MM.1S (cell line): ENCODE results near the gene SMOC2.

ENCODE experiments used
- DNase-seq: peaks from one replicate; pipeline ENCODE4 v3.0.0-alpha.2; 2015
- H2AFZ ChIP-seq: fragments of 300-600 bp; sonication (generic); 2 replicates; pipeline ENCODE4 v1.6.0; 2016; ENCODE audit warnings: antibody characterized with exemption, low read length
- H3F3A ChIP-seq: fragments of 300-600 bp; sonication (generic); 2 replicates; pipeline ENCODE4 v1.6.1; 2016; ENCODE audit warnings: mild to moderate bottlenecking, antibody characterized with exemption, low read length, moderate library complexity, mixed read lengths; ENCODE audit not compliant: insufficient read depth
- H3K27ac ChIP-seq: fragments of 300-600 bp; sonication (generic); 2 replicates; pipeline ENCODE4 v1.5.1; 2016; ENCODE audit warnings: mild to moderate bottlenecking, low read length
- H3K27me3 ChIP-seq: fragments of 300-600 bp; sonication (generic); replicated peaks from 2 replicates; pipeline ENCODE4 v1.6.0; 2016; ENCODE audit warnings: low read length; ENCODE audit not compliant: insufficient read depth
- H3K36me3 ChIP-seq: fragments of 300-600 bp; sonication (generic); replicated peaks from 2 replicates; pipeline ENCODE4 v1.6.1; 2016; ENCODE audit warnings: mild to moderate bottlenecking, low read length, mixed read lengths; ENCODE audit not compliant: insufficient read depth
- H3K4me1 ChIP-seq: fragments of 300-600 bp; sonication (generic); 2 replicates; pipeline ENCODE4 v1.6.1; 2016; ENCODE audit warnings: low read length, mixed read lengths
- H3K4me2 ChIP-seq: fragments of 300-600 bp; sonication (generic); 2 replicates; pipeline ENCODE4 v1.6.0; 2016; ENCODE audit warnings: low read depth, low read length
- H3K4me3 ChIP-seq: fragments of 300-600 bp; sonication (generic); 2 replicates; pipeline ENCODE4 v1.5.1; 2016; ENCODE audit warnings: low read length, mixed read lengths
- H3K79me2 ChIP-seq: fragments of 300-600 bp; sonication (generic); 2 replicates; pipeline ENCODE4 v1.6.1; 2016; ENCODE audit warnings: mixed run types, low read length, mixed read lengths
- H3K9ac ChIP-seq: fragments of 300-600 bp; sonication (generic); 2 replicates; pipeline ENCODE4 v1.6.1; 2016; ENCODE audit warnings: low read length, mixed read lengths
- H3K9me2 ChIP-seq: fragments of 300-600 bp; sonication (generic); replicated peaks from 2 replicates; pipeline ENCODE4 v1.6.1; 2016; ENCODE audit warnings: mild to moderate bottlenecking, low read length, mixed read lengths; ENCODE audit not compliant: insufficient read depth
- H3K9me3 ChIP-seq: fragments of 300-600 bp; sonication (generic); replicated peaks from 2 replicates; pipeline ENCODE4 v1.6.1; 2016; ENCODE audit warnings: mild to moderate bottlenecking, low read length, mixed read lengths; ENCODE audit not compliant: insufficient read depth
- H4K20me1 ChIP-seq: fragments of 300-600 bp; sonication (generic); 2 replicates; pipeline ENCODE4 v1.6.1; 2016; ENCODE audit warnings: mild to moderate bottlenecking, low read length, moderate library complexity, mixed read lengths; ENCODE audit not compliant: insufficient read depth
- EZH2 ChIP-seq: fragments of 300-600 bp; sonication (generic); optimal IDR thresholded peaks from 2 replicates; pipeline ENCODE3; 2017; ENCODE audit warnings: low read depth, mild to moderate bottlenecking, antibody characterized with exemption, low read length, mixed read lengths
- EZH2phosphoT487 ChIP-seq: fragments of 300-600 bp; sonication (generic); IDR thresholded peaks from 2 replicates; pipeline ENCODE4 v1.6.1; 2018; ENCODE audit warnings: antibody characterized with exemption, low read length
- TF ChIP-seq, protein P1 (sequence below): fragments of 300-600 bp; sonication (generic); IDR thresholded peaks from 2 replicates; pipeline ENCODE4 v1.5.1; 2016; ENCODE audit warnings: antibody characterized with exemption, low read length, mixed read lengths

Gene SMOC2

DNA sequence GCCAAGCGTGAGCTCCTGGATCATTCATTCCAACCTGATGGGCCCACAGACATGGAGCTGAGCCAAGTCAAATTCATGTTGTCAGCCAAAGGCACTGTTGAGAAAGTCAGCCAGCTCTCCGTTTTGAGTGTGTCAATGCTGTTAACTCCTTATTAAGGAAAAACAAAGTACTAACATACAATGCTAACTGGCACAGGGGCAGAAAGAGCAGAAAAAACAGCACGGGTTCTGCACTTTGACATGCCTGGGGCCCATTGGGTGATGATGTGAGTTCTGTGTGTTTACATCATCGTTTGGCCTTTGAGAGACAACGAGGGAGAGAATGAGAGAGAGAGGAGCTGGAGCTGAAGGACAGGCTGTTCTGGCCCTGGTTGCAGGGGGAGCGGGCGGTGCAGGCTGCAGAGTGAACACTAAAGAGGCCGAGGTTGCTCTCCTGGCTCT is 85.9 kb downstream of the SMOC2 start:
- no peaks in the 10 kb centered on the region for H3K9me3 ChIP-seq
- no peak overlapping the region for H3K4me3 ChIP-seq
- H4K20me1 ChIP-seq: no peaks in the 10 kb centered on the region
- no peaks in the 10 kb centered on the region for H3K27me3 ChIP-seq
- H3F3A ChIP-seq: no peaks in the 10 kb centered on the region
- H3K36me3 ChIP-seq: no peaks in the 10 kb centered on the region
- no peak overlapping the region for H3K9ac ChIP-seq
- no peak for DNase-seq
- no peak overlapping the region for H2AFZ ChIP-seq
- no peak overlapping the region for H3K4me2 ChIP-seq
- TF ChIP-seq, protein P1, sequence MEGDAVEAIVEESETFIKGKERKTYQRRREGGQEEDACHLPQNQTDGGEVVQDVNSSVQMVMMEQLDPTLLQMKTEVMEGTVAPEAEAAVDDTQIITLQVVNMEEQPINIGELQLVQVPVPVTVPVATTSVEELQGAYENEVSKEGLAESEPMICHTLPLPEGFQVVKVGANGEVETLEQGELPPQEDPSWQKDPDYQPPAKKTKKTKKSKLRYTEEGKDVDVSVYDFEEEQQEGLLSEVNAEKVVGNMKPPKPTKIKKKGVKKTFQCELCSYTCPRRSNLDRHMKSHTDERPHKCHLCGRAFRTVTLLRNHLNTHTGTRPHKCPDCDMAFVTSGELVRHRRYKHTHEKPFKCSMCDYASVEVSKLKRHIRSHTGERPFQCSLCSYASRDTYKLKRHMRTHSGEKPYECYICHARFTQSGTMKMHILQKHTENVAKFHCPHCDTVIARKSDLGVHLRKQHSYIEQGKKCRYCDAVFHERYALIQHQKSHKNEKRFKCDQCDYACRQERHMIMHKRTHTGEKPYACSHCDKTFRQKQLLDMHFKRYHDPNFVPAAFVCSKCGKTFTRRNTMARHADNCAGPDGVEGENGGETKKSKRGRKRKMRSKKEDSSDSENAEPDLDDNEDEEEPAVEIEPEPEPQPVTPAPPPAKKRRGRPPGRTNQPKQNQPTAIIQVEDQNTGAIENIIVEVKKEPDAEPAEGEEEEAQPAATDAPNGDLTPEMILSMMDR: no peak
- TF ChIP-seq EZH2phosphoT487: no peak
- no peak for TF ChIP-seq EZH2
- H3K4me1 ChIP-seq: no peaks in the 10 kb centered on the region
- H3K9me2 ChIP-seq: no peaks in the 10 kb centered on the region
- no peak overlapping the region for H3K27ac ChIP-seq
- no peaks in the 10 kb centered on the region for H3K79me2 ChIP-seq

- Histone ChIP-seq H3K9me3 (no peaks in the 10 kb centered on the region), H3F3A (no peaks in the 10 kb centered on the region), H3K4me2 (no peak overlapping the region), H3K4me1 (no peaks in the 10 kb centered on the region), H4K20me1 (no peaks in the 10 kb centered on the region), H3K36me3 (no peaks in the 10 kb centered on the region), H3K79me2 (no peaks in the 10 kb centered on the region), H3K4me3 (no peak overlapping the region), H3K27ac (no peak overlapping the region), H3K9me2 (no peaks in the 10 kb centered on the region), H3K27me3 (no peaks in the 10 kb centered on the region), H3K9ac (no peak overlapping the region), H2AFZ (no peak overlapping the region)
- no peak for DNase-seq
- TF ChIP-seq, protein P1: no peak
- TF ChIP-seq EZH2 (no peak), EZH2phosphoT487 (no peak)
These were observed 86.6 kb downstream of the SMOC2 start for GRCh38 chr6:168527451-168528210.

DNA sequence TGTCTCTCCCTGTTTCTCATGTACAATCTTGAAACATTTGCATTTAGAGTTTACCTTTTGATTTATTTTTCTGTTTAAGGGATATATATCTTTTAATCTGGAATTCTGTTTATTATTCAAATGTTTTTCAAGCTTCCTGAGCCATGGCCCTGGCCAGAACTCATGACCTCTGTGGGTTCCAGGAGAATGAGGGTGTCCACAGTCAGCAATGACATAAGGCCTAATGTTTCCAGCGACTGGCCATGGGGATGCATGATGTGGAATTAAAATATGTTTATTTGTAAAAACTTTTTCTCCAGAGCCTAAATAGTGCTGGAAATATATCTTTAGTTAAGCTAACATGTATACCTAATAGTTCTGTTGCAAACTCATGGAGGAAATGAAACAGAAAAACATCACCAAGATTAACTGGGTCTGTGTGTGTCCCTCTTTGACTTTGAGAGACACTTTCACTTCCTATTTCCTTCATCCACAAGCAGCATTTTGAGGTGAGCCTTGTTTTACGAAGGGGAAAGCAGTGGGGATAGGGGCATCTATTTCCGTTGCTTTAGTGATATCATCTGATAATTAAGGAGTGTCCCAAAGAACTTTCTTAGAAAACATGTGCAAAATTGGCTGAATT is 87.6 kb downstream of the SMOC2 start:
- H3K4me3 ChIP-seq: no peak overlapping the region
- no peak overlapping the region for H3K9ac ChIP-seq
- H3K27ac ChIP-seq: no peak overlapping the region
- no peaks in the 10 kb centered on the region for H3K79me2 ChIP-seq
- peak overlapping the region; percentile 18; the same call in 1 of the 2 replicates for H3K4me2 ChIP-seq
- H3K4me1 ChIP-seq: no peaks in the 10 kb centered on the region
- H3F3A ChIP-seq: no peaks in the 10 kb centered on the region
- no peaks in the 10 kb centered on the region for H4K20me1 ChIP-seq
- no peaks in the 10 kb centered on the region for H3K27me3 ChIP-seq
- TF ChIP-seq EZH2phosphoT487 (no peak), EZH2 (no peak)
- TF ChIP-seq, protein P1: no peak
- H3K36me3 ChIP-seq: no peaks in the 10 kb centered on the region
- H2AFZ ChIP-seq: no peak overlapping the region
- H3K9me2 ChIP-seq: no peaks in the 10 kb centered on the region
- peak; percentile 13 for DNase-seq
- H3K9me3 ChIP-seq: no peaks in the 10 kb centered on the region
